Stimulated activated CD4-positive, alpha-beta T cell treated with anti-CD3 and anti-CD28 coated beads, Interleukin-12 subunit alpha, Interleukin-12 subunit beta, amount 100 ng/mL, for 4 hours (primary cell): ENCODE measurements around the gene TTC1.
"Not testable (repeated sequence)": the region's sequence is repeated elsewhere in the genome, so short reads cannot be mapped to it uniquely, and the experiment has no call there.

Experiments
- DNase-seq: peaks from one replicate; pipeline ENCODE4 v3.0.0-alpha.2; 2020

TTC1 gene

GRCh38 chr5:160001457-160001856, 7.5 kb upstream of the TTC1 start:
- no peak for DNase-seq

- DNase-seq = no peak
Measured at GRCh38 chr5:160007514-160007913, 1.4 kb upstream of the TTC1 start.

GRCh38 chr5:160008529-160008876, 436 bp upstream of the TTC1 start:
- DNase-seq = not testable (repeated sequence)

- no peak for DNase-seq
Measured at GRCh38 chr5:160009591-160009989, 651 bp downstream of the TTC1 start.

GRCh38 chr5:160011471-160011870, 2.5 kb downstream of the TTC1 start:
- no peak for DNase-seq

- not testable (repeated sequence) for DNase-seq
Measured at GRCh38 chr5:160014197-160014596, 5.3 kb downstream of the TTC1 start.

- DNase-seq = no peak
Measured at GRCh38 chr5:160018945-160019625, 10.1 kb downstream of the TTC1 start.

GRCh38 chr5:160020266-160020770, 11.4 kb downstream of the TTC1 start:
- no peak for DNase-seq

GRCh38 chr5:160020964-160021363, 12.0 kb downstream of the TTC1 start:
- no peak for DNase-seq

- DNase-seq = peak; percentile 13
Measured at GRCh38 chr5:160021831-160022446, 13.0 kb downstream of the TTC1 start.

- no peak for DNase-seq
Measured at GRCh38 chr5:160023007-160023907, 14.3 kb downstream of the TTC1 start.

- no peak for DNase-seq
Measured at GRCh38 chr5:160023908-160024630, 15.1 kb downstream of the TTC1 start.

- DNase-seq = no peak
Measured at GRCh38 chr5:160029004-160029403, 20.1 kb downstream of the TTC1 start.

- no peak for DNase-seq
Measured at GRCh38 chr5:160029540-160030139, 20.7 kb downstream of the TTC1 start.

- DNase-seq = no peak
Measured at GRCh38 chr5:160030631-160031377, 21.9 kb downstream of the TTC1 start.

GRCh38 chr5:160033546-160034252, 24.8 kb downstream of the TTC1 start:
- no peak for DNase-seq

- DNase-seq = no peak
Measured at GRCh38 chr5:160036243-160036642, 27.3 kb downstream of the TTC1 start.

- no peak for DNase-seq
Measured at GRCh38 chr5:160036884-160037283, 27.9 kb downstream of the TTC1 start.

- no peak for DNase-seq
Measured at GRCh38 chr5:160039810-160040470, 31.0 kb downstream of the TTC1 start.

- no peak for DNase-seq
Measured at GRCh38 chr5:160040471-160040835, 31.5 kb downstream of the TTC1 start.

- DNase-seq = no peak
Measured at GRCh38 chr5:160042671-160043070, 33.7 kb downstream of the TTC1 start.
